Hematopoietic multipotent progenitor cell treated with erythropoietin and hydrocortisone succinate and interleukin-3 and kit ligand, for 15 days (in vitro differentiated cells): ENCODE data around the gene KLHL3.

Source experiments
- DNase-seq: peaks from one replicate; pipeline ENCODE4 v3.0.0-alpha.2; 2015; ENCODE audit warnings: low spot score

KLHL3 gene

GRCh38 chr5:137632716-137633115 is 103.2 kb downstream of the KLHL3 start:
- no peak for DNase-seq

GRCh38 chr5:137631453-137631852 is 104.4 kb downstream of the KLHL3 start:
- DNase-seq: no peak

- DNase-seq: no peak
Measured at GRCh38 chr5:137630972-137631370, 104.9 kb downstream of the KLHL3 start.

GRCh38 chr5:137630216-137630971 is 105.5 kb downstream of the KLHL3 start:
- no peak for DNase-seq

GRCh38 chr5:137629646-137630045 is 106.2 kb downstream of the KLHL3 start:
- peak; percentile 55 for DNase-seq

DNA sequence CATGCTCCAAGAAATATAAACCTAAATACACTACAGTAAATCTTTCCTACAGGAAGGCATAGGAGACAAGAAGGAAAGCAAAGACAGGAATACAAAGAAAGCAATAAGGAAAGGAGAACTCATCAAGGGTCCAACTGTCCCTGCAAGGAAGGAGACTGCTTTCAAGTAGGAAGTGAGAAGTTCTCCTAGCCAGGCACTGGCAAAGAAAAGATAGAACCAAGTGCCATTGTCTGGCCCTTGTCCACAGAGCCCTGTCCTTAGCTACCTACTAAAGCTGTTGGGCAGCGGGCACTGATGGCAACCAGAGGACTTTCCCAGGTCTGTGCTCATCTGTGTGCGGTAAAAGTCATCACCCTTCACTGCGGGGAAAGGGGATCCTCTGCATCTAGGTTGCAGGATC is 108.2 kb downstream of the KLHL3 start:
- DNase-seq: no peak

DNA sequence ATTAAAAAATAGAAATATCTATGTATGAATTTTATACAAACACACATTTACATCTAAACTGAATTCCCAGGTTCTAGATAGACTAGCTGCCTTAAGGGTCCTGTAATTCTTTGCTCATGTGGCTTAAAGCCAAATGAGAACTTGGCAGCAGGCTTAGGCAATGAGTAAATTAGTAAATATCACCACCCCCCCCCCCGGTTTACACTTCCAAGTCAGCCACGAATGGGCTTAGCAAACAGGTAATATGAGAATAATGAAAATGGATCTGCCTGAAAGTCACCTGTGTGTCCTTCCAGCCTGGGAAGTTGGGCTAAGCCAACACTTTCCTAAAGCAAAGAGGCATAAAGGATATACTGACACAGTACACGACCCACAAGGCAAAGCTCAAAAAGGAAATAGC is 108.6 kb downstream of the KLHL3 start:
- no peak for DNase-seq

GRCh38 chr5:137624786-137625349 is 111.0 kb downstream of the KLHL3 start:
- DNase-seq: no peak

GRCh38 chr5:137622850-137623249 is 113.0 kb downstream of the KLHL3 start:
- DNase-seq: no peak

- no peak for DNase-seq
Measured at GRCh38 chr5:137621861-137622823, 113.7 kb downstream of the KLHL3 start.

GRCh38 chr5:137621306-137621705 is 114.6 kb downstream of the KLHL3 start:
- no peak for DNase-seq

- DNase-seq: no peak
Measured at GRCh38 chr5:137619191-137619870, 116.6 kb downstream of the KLHL3 start.

DNA sequence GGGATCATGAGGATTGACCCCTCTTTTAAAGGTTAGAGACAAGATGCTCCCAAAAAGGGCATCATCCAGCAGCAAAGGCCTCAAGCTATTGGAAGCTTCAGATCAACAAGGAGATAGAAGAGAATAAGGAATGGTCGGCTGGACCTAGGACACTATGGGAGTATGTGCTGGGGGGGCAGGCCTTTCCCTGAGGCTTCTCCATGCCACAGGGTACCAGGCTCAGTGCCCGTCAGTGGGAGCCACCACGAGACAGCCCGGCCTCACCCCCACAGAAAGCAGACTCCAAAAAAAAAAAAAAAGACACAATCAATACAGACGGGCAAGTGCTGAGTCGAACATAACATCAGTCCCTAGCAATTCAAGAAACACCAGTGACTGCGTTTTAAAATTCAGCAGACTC is 117.4 kb downstream of the KLHL3 start:
- DNase-seq: no peak

- DNase-seq: no peak
Measured at GRCh38 chr5:137617528-137618205, 118.2 kb downstream of the KLHL3 start.

DNA sequence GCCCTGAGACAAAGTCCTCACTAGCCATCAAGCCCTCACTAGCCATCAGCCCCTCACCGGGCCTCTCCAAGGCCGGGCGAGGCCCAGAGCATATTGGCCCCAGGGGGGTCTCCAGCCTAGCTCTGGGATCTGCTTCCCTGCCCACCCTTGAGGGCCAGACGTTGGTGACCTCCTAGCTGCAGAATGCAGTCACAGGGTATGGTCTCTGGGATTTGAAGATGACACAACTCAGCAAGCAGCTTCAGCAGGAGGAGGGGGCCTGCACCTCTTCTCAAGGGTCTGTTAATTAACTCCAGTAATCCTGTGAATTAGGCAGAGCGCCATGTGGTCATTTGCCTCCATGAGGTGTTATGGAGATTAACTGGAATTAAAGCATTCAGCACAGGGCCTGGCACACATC is 119.8 kb downstream of the KLHL3 start:
- no peak for DNase-seq

DNA sequence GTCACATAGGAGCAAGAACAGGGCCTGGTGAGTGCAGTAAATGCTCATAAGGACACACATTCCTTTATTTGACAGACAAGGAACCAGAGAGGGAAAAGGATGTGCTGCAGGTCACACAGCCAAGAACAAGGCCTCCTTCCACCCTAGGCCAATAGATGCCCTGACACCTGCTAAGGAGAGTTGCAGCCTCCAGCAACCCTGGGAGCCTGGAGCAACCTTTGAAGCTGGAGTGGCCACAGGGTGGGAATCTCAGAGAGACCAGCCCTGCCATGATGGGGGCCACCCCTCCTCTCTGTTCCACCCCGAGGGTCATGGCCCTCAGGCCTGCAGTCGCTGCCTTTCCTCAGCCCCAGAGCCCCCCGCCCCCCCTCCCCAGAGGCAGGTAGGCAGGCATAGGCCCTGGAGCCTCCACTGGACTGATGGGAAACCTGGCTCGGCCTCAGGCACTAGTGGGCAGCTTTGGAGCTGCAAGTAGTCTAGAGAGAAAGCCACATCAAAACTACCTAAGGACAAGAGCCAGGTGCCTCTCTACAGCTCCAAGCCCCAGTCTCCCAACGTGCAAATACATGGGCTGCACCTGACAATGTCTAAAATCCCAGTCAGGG is 120.6 kb downstream of the KLHL3 start:
- DNase-seq: no peak

GRCh38 chr5:137613554-137614265 is 122.2 kb downstream of the KLHL3 start:
- no peak for DNase-seq

DNA sequence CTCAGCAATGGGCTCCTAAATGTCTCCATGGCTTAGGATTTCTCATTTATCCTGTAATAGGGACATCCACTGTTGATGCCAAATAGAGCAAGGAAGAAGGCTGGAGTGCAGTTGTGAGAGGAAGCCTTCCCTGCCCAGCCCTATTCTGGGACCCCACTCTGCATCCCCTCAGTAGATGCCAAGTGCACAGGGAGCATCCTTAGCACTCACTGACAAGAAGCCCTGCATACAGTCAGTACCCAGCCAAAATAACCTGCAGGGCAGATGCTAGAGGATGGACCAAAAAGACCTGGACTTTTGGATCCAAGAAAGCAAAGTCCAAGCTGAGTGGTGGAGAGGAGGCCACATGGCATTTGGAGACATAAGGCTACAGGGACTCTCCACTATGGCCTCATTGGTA is 123.3 kb downstream of the KLHL3 start:
- DNase-seq: no peak

- no peak for DNase-seq
Measured at GRCh38 chr5:137611794-137612435, 124.0 kb downstream of the KLHL3 start.

GRCh38 chr5:137611011-137611580 is 124.8 kb downstream of the KLHL3 start:
- DNase-seq: no peak
